ENCODE results near the gene PTF1A.

Gene PTF1A

DNA sequence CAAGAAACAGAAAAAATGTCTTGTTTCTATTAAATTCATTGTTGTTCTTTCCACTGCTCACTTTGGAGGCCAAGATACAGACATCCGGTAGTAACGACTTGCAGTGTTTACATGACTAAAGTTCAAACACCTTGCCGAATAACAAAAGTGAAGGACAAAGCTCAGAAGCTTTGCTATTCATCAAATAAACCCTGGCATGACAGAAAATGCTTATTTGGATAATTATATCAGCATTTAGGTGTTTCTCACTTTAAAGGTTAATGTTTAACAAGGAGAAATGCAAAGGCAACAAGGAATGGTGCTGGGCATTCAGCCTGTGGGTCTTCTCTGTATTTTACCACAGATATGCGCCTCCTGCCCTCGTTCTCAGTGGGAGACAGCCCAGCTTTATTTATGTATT lies 5.4 kb upstream of the PTF1A start:
- no peak for DNase-seq (ENCODE audit: low spot score)

GRCh38 chr10:23187155-23187554 lies 5.0 kb upstream of the PTF1A start:
- no peak for DNase-seq (ENCODE audit: low spot score)

DNA sequence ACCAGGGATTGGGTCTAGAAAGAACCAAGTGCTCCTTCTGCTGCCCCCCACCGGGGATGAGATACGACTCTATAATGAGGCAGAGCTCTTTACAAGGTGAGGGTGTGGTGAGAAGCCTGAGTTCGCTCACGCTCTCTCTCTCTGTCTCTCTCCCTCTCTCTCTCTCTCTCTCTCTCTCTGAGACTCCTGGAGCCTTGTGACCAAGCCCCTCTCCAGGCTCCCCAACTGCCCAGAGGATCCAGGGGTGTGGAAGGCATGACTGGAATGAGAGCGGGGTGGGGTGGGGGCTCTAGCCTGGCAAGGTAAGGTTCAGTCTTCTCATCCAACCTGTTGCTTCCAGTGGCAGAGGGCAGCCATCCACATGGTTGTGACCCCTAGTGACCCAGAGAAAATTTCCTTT lies 3.1 kb upstream of the PTF1A start:
- no peak for DNase-seq (ENCODE audit: low spot score)

- DNase-seq (ENCODE audit: low spot score), result no peak
These were observed 994 bp upstream of the PTF1A start for GRCh38 chr10:23190872-23191763.

GRCh38 chr10:23192712-23193434 lies 761 bp downstream of the PTF1A start:
- DNase-seq (ENCODE audit: low spot score), result no peak

DNA sequence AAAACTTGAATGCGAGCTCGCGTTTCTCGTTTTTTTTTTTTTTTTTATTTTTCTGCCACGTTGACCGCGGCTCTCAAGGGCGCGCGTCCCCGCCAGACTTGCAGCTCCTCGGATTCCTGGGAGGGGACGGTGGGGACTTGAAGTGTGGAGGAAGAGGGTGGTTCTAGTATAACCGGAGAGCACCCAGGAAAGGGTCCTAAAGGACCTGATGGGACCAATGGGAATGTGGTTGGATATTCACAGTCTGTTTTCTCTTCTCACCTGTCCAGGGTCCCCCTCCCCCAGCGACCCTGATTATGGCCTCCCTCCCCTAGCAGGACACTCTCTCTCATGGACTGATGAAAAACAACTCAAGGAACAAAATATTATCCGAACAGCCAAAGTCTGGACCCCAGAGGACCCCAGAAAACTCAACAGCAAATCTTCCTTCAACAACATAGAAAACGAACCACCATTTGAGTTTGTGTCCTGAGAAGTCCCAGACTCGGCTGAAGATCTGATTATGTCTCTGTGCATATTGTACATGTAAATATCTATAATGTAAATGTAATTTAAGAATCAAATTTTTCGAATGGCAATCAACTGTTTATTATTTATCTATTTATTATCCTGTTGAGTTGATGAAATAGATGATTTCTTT lies 1.4 kb downstream of the PTF1A start:
- DNase-seq (ENCODE audit: low spot score), result no peak

DNA sequence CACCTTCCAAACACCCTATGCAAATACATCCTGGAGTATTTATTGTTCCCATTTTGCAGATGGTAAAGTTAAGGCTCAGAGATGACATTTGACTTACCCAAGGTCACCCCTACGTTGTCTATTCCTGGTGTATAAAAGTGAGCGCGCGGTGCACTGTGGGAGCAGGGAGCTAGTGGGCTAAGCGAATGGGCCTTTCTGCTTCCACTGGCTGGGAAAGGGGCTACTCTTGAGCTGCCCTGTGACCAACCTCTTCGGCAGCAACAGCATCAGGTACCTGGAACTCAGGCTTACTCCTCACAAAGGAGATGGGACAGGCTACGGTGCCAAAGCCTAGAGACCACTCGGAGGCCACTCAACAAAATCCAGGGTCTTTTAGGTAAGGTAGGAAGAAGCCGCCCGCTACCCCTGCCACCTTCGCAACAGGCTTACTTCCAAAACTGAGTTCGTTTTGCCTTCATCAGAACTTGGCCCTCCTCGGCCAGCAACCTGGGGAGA lies 2.4 kb downstream of the PTF1A start:
- no peak for DNase-seq (ENCODE audit: low spot score)

DNA sequence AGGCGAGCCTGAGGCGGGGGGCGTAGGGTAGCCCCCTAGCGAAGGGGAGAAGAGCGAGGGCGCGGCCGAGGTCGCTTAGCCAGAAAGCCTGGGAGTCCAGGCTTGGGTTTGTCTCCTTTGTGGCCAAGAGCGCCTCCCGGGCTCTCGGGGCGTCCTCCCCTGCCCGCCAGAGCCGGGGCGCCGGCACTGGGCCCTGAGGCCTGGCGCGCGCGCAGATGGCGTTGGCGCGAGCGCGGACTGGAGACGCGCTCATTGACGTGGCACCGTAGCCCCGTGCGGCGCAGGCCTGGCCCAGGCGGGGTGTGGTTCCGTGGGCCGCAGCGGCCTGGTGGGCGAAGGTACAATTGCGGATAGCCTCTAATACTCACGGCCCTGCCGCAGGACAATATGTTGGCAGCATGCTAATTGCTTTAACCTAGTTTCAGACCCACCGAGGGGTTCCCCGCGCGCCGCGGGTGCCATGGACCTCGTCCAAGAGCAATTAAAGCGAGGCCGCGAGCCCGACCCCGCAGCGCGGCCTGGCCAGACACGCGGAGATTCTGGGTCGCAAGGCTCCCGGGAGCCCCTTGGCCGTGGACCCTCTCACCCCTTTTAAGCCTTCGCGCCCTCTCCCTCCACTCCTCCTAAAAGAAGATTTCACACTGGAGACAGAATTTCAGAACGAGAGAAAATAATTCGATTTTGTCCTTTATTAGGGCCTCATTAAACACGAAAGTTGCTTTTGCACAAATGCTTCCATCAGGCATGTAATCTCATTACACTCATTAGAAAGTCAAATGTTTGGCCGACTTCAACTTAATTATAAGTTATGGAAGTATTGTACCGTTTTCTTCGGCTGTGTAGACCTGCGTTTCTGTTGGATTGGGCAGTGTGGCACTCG lies 3.1 kb downstream of the PTF1A start:
- DNase-seq (ENCODE audit: low spot score), result no peak

DNA sequence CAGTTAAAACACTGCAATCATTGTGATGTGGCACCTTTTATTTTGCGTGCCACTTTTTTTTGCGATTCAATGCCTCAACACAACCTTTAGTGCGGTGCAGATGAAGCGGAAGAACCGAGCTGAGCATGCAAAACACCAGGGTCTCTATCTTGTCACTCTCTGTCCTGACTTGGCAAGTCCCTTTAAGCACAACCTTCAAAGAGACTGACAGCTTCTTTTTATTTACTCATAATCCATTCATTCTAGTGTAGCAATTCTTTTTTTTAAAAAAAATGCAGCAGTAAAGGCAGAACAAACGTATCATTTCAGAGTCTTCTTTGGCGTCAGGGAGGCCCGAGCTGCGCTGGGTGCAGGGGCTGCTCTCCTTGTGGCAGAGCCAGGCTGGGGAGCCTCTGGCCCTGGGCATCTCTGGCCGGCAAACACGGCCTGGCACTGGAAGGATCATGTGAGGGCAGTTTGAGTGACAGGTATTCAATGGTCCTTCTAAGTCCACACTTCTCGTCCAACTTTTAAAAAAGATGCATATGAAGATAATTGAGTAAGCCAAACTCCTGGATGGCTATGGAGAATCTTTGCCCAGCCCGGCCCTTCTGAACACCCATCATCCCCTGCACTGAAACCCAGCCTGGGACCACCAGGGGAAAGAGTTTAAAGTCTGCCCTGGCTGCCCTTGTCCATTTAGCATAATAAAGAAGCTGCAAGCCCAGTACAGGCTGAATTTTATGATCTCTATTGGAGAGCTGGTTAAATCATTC lies 3.9 kb downstream of the PTF1A start:
- no peak for DNase-seq (ENCODE audit: low spot score)

DNA sequence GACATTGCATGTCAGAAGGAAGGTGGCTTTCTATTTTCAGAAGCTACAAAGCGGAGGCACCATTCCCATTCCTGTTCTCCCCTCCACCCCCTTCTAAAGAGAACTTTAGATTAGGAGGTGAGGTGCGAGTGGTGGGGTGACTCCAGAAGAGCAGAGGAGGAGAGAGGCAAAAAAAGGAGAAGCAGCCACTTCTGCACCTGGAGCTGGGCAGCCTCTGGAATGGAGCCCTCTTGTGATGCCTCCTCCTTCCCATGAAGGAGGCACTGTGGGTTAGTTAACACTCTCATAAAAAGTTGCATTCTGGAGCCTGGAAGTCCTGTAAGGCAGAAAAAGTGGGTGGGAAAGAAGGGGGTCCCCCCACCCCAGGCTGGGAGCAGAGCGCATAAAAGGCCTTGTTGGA lies 4.8 kb downstream of the PTF1A start:
- no peak for DNase-seq (ENCODE audit: low spot score)

GRCh38 chr10:23197416-23197861 lies 5.3 kb downstream of the PTF1A start:
- no peak for DNase-seq (ENCODE audit: low spot score)

- DNase-seq (ENCODE audit: low spot score), result no peak
These were observed 6.5 kb downstream of the PTF1A start for GRCh38 chr10:23198610-23198939.

DNA sequence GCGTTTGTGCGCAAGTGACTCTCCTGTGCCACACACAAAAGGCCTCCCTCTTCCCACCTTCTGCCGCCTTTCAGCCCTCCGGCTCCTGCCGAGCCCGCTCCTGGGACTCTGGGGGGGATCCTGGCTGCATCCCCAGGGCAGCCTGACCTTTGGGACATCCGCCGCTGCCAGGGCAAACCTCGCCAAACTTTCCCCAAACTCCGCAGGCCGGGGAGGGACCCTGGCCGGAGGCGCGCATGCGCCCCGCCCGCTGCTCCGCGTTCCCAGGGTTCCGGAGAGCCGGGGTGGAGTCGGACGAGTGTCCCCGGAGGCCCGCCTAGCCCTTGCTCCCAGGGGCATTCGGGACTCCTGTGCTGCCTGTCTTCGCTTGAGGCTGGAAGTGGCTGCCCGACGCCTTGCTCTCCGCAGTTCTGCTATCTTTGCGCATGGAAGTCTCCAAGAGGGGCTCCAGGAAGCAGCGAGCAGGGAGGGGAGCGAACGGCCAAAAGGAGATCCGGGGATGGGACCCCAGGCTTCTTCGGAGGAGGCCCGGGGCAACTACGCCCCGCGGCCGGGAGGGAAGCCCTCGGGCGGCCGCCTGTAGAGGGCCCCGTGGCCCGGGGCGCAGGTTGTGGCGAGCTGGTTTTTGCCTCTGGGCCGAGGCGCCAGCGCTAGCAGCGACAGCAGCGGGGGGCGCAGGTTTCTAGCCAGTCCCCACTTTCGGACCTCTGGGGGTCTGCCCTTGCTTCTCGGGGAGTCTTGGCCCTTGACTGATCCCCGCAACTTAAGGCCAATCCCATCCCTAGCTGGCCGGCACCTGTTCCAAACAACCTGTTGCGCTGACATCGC lies 7.0 kb downstream of the PTF1A start:
- no peak for DNase-seq (ENCODE audit: low spot score)

- no peak for DNase-seq (ENCODE audit: low spot score)
These were observed 7.8 kb downstream of the PTF1A start for GRCh38 chr10:23199768-23200511.

DNA sequence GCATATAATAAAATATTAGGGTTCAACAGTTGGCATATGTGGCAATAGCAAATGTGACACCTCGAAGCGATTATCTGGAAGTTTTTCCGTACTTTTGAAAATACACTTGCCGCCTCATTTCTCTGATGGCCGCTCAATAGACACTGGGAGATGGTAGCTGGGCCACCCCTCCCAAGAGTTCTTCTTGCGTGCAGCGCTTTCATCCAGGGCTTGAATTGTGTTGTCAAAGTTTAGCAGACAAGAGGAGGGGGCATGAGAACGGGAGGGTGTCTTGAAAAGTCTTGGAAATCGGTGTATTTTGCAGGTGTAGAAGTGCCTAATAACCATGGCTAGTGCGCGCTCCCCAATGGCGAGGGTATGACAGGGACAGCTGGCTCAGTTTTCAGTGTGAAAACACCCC lies 8.5 kb downstream of the PTF1A start:
- no peak for DNase-seq (ENCODE audit: low spot score)

DNA sequence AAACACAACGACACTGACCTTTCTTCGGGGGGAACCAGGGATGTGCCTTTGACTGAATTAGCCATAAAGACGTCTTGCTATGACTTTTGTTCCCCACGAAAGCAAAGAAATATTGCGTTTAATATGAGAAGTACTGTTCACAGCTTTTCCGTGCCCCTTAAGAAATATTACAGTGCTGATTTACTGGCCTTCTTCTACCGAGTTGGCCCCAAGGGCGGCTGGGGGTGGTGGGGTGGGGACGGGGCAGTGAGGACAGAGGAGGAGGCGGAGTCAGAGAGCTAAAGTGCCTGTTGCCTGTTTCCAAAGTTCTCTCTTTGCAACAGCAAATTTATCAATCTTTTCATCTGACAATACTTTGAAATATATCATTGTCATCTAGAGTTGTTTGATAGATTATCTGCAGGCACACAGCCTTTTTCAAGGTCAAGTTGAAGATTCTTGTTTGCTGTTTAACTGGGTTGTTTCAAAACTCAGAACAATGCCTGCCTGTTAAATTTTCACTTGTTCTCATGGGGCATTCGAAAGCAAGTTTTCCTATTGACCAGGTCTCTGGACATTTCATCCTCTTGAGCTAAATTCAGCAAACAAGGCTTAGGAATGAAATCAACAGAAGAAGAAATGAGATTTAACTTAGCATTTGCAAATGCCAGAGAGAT lies 9.0 kb downstream of the PTF1A start:
- DNase-seq (ENCODE audit: low spot score), result no peak

DNA sequence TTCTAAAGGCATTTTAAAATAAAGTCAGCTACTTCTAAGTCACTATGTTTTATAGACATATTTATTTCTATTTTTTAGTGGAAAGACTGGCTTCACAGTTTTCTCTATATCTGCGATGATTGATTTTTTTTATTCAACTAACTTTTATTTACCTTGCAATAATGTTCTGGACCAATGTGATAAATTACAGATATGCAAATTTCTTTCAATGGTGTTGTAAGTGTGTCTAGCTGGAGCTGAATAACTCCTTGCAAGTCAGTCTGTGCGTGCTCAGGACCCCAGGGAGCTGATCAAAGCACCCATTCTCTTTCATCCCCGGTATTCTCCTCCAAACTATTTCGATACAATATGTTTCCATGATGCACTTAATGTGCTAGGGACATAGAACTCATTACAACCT lies 9.7 kb downstream of the PTF1A start:
- no peak for DNase-seq (ENCODE audit: low spot score)

- no peak for DNase-seq (ENCODE audit: low spot score)
These were observed 10.7 kb downstream of the PTF1A start for GRCh38 chr10:23202779-23203178.

Data from LoVo (cell line).